ENCODE data around the gene RYR1. TPM values are rescaled to one million over a fixed set of nuclear protein-coding genes. Genes with fewer than 3 reads are reported as not detected.

The RYR1 gene
- total and polyA plus RNA-seq, 2 donors (not counting 1 experiment from before 2014, with no cell fraction given), result 0.43 to 3.8 TPM

GRCh38 chr19:38402623-38402966 is 30.9 kb upstream of the RYR1 start:
- intact Hi-C loops (cut with micrococcal nuclease), result loop anchor here (1.0 to 5.0 kb wide), 6 partner anchors 16 to 925 kb away; partner anchors contain the start of gene ACTN4
- ChIA-PET CTCF (interaction anchor here (0.6 to 5.0 kb wide), 54 partner anchors 9 to 1970 kb away, joined by 3 to 90 read pairs (median 5); partner anchors contain the start of genes ACTN4, ECH1, EIF3K and GGN), POLR2A (interaction anchor here (0.6 to 2.3 kb wide), 9 partner anchors 9 to 528 kb away, joined by 3 to 10 read pairs (median 4); partner anchors contain the start of genes EIF3K, GGN, MAP4K1 and PSMD8)
- TF ChIP-seq EZH2 (IDR thresholded peaks at IDR 0.05; ENCODE audit: borderline replicate concordance, insufficient read depth, low read depth, low read length, poor library complexity, severe bottlenecking) (no peak), CTCF (IDR thresholded peaks at IDR 0.05) (no peak)
- Mint-ChIP-seq H3K4me3 (peak overlapping the region; percentile 94), H3K4me1 (peaks cover 18% of the 10 kb centered on the region), H3K9me3 (ENCODE audit: insufficient read depth) (no peaks in the 10 kb centered on the region), H3K27me3 (peaks cover 18% of the 10 kb centered on the region), H3K27ac (peak overlapping the region; percentile 94)
- Histone ChIP-seq H2AFZ (ENCODE audit: insufficient read depth, low read depth, low read length, poor library complexity, severe bottlenecking) (peak overlapping the region; percentile 96), H3K4me1 (ENCODE audit: control insufficient read depth in 2 of 2, insufficient read depth in 2 of 2, low read length in 2 of 2) (peaks cover 5 to 14% of the 10 kb centered on the region in 2 donors), H3K9ac (ENCODE audit: low read length) (peak overlapping the region; percentile 68), H3K27ac (ENCODE audit: low read length in 2 of 2) (peak overlapping the region; percentile 61 to 77), H3K9me3 (ENCODE audit: control extremely low read depth in 1 of 3, control insufficient read depth in 2 of 3, insufficient read depth in 1 of 3, low read length in 2 of 3) (peaks cover 0 to 3% (median 0%) of the 10 kb centered on the region in 3 donors), H3K4me3 (ENCODE audit: control extremely low read depth in 1 of 5, extremely low read depth in 1 of 5, insufficient read depth in 1 of 5, low read depth in 2 of 5, low read length in 4 of 5) (peak overlapping the region; percentile 21 to 68 (median 45)), H3K36me3 (replicated peaks in 1 of 2; ENCODE audit: control extremely low read depth in 1 of 2, control insufficient read depth in 1 of 2, extremely low read depth in 1 of 2, insufficient read depth in 2 of 2, low read length in 1 of 2) (peaks cover 2 to 19% of the 10 kb centered on the region in 2 experiments), H3K79me2 (ENCODE audit: control insufficient read depth, insufficient read depth, low read length) (peaks cover 11% of the 10 kb centered on the region), H3K4me2 (replicated peaks; ENCODE audit: low read depth, low read length, poor library complexity, severe bottlenecking) (peak overlapping the region; percentile 85), H4K20me1 (ENCODE audit: control insufficient read depth, insufficient read depth, low read length, poor library complexity, severe bottlenecking) (no peaks in the 10 kb centered on the region), H3K27me3 (replicated peaks in 1 of 4; ENCODE audit: control extremely low read depth in 1 of 4, control insufficient read depth in 3 of 4, insufficient read depth in 4 of 4, low read length in 3 of 4) (peaks cover 0 to 25% (median 8%) of the 10 kb centered on the region in 4 experiments)
- DNase-seq, result no peak
- 1% methylated on average over 11 of the region's 18 CpGs for WGBS (ENCODE audit: insufficient coverage)
- ATAC-seq (ENCODE audit: low read depth), result no peak

All from B cell (primary cell).